Suprapubic skin (tissue), 4 donors: Measurements from ENCODE around the gene VASN. TPM values are rescaled to one million over a fixed set of nuclear protein-coding genes. Genes with fewer than 3 reads are reported as not detected.

Experiments
- DNase-seq, 2 donors: peaks; one replicate each; pipeline ENCODE4 v3.0.0-alpha.2; 2019; ENCODE audit warnings: low spot score in 2 of 2
- H3K27ac ChIP-seq: fragments of 200-600 bp; sonication (generic); one replicate; pipeline ENCODE4 v1.5.1; 2019
- H3K27me3 ChIP-seq: fragments of 200-600 bp; sonication (generic); one replicate; pipeline ENCODE4 v1.5.1; 2019
- H3K36me3 ChIP-seq: fragments of 200-600 bp; sonication (generic); one replicate; pipeline ENCODE4 v1.5.1; 2019
- H3K4me1 ChIP-seq: fragments of 200-600 bp; sonication (generic); one replicate; pipeline ENCODE4 v1.5.1; 2019
- H3K4me3 ChIP-seq: fragments of 200-600 bp; sonication (generic); one replicate; pipeline ENCODE4 v1.5.1; 2019; ENCODE audit warnings: mild to moderate bottlenecking
- H3K9me3 ChIP-seq: fragments of 200-600 bp; sonication (generic); one replicate; pipeline ENCODE4 v1.5.1; 2019
- CTCF ChIP-seq, 2 donors: fragments of 200-600 bp in 1 of 2; fragments of 450-650 bp in 1 of 2; sonication (generic) in 1 of 2; IDR thresholded peaks; one replicate each; pipeline ENCODE4 v1.5.1; 2016 to 2019; ENCODE audit warnings: antibody characterized with exemption in 2 of 2, mild to moderate bottlenecking in 1 of 2, moderate library complexity in 1 of 2
- EP300 ChIP-seq: sonication (generic); formaldehyde crosslinking; IDR thresholded peaks from one replicate; pipeline ENCODE4 v1.6.1; 2017; ENCODE audit warnings: antibody characterized with exemption
- POLR2A ChIP-seq, 2 donors: fragments of 450-650 bp; IDR thresholded peaks; one replicate each; pipeline ENCODE4 v1.6.1; 2017; ENCODE audit warnings: antibody characterized with exemption in 2 of 2, mild to moderate bottlenecking in 2 of 2, moderate library complexity in 2 of 2
- POLR2AphosphoS5 ChIP-seq, 3 donors: sonication (generic); formaldehyde crosslinking; IDR thresholded peaks; one replicate each; pipeline ENCODE4 v1.6.1; 2017; ENCODE audit warnings: antibody characterized with exemption in 3 of 3
- WGBS: methylation state at CpG from one replicate; pipeline ENCODE4 v1.1.5; 2018; 5-methylcytosine and 5-hydroxymethylcytosine counted together
- total RNA-seq, 4 donors: library from RNA; depleted of rRNA; stranded (reverse); fragments of >200 nt; gene quantifications; one replicate each; pipeline ENCODE4 v1.1.0, GENCODE V29; 2016

Gene VASN
- total RNA-seq, 4 donors from 2014 or later, result 10.8 to 23.3 (median 22.3) TPM

DNA sequence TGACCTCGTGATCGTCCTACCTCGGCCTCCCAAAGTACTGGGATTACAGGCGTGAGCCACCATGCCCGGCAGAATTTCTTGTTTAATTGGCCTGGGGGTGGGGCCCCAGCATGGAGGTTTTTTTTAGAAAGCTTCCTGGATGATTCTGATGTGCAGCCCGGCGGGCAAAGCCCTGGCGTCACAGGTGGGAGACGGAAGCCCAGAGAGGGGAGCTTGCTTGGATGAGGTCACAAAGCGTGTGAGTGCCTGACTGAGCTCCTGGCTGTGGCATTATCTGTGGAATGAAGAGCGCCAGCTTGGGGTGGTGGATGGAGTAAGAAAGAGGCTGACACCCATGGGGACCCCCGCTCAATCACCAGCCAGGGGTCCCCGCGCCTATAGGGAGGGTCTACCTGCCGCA, 4.1 kb downstream of the VASN start:
- H3K27me3 ChIP-seq, result no peaks in the 10 kb centered on the region
- H3K27ac ChIP-seq, result peak overlapping the region; percentile 87
- DNase-seq, result no peak
- WGBS, result 71% methylated on average over 12 of the region's 15 CpGs
- TF ChIP-seq POLR2AphosphoS5 (IDR thresholded peaks at IDR 0.05) (no peak), CTCF (IDR thresholded peaks at IDR 0.05) (no peak), EP300 (no peak), POLR2A (IDR thresholded peaks at IDR 0.05) (no peak)
- no peaks in the 10 kb centered on the region for H3K9me3 ChIP-seq
- peaks cover 3% of the 10 kb centered on the region for H3K36me3 ChIP-seq
- peaks cover 89% of the 10 kb centered on the region for H3K4me1 ChIP-seq
- H3K4me3 ChIP-seq, result peak overlapping the region; percentile 26

DNA sequence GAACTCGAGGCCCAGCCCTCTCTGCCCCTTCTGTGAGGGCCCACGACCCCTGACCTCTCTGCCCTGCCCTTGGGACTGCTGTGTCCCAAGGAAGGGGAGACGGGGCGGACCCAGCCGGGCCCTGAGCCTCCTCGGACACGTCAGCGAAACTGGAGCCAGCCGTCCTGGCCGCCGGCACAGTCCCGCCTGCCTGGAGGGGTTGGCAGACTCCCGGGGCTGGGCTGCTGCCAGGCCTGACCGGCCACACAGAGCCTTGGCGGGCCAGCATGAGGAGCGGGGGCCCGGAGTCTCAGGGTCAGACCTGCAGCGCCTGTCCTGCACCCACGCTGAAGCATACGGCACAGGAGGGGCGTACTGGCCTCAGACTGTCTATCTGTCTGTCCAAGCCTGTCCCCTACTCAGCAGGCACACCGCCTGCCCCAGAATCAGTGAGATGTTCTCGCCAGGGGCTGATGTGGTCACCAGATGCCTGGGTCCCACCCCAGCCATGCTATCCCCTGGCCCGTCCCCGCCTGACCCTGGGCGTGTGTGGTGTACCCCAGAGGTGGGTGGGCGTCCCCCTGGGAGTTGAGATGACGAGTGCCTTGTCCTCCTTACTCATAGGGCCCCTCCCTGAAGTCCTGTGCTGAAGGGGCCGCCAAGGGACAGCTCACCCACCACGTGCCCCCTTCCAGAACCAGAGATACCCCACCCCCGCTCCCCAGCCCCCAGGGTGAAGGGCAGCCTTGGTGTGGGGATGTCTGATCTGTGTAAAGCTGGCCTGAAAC, 4.7 kb downstream of the VASN start:
- Histone ChIP-seq H3K4me1 (peaks cover 89% of the 10 kb centered on the region), H3K36me3 (peaks cover 9% of the 10 kb centered on the region), H3K27me3 (no peaks in the 10 kb centered on the region), H3K4me3 (peak overlapping the region; percentile 26), H3K27ac (peak overlapping the region; percentile 87), H3K9me3 (no peaks in the 10 kb centered on the region)
- TF ChIP-seq EP300 (no peak), POLR2AphosphoS5 (IDR thresholded peaks at IDR 0.05) (peak in 2 of 3 donors; percentile 45 to 77)
- 29% methylated on average over 11 of the region's 31 CpGs for WGBS
- DNase-seq, result peak; percentile 95

GRCh38 chr16:4376893-4377572, 5.4 kb downstream of the VASN start:
- peaks cover 87% of the 10 kb centered on the region for H3K4me1 ChIP-seq
- peak overlapping the region; percentile 87 for H3K27ac ChIP-seq
- TF ChIP-seq POLR2A (IDR thresholded peaks at IDR 0.05) (peak in 1 of 2 donors; percentile 11), EP300 (no peak), POLR2AphosphoS5 (IDR thresholded peaks at IDR 0.05) (no peak)
- peak in 1 of 2 donors; percentile 84 for DNase-seq
- 50% methylated on average over 10 of the region's 27 CpGs for whole genome bisulfite sequencing
- H3K36me3 ChIP-seq, result peaks cover 16% of the 10 kb centered on the region
- no peaks in the 10 kb centered on the region for H3K9me3 ChIP-seq
- H3K4me3 ChIP-seq, result peak overlapping the region; percentile 26
- H3K27me3 ChIP-seq, result no peaks in the 10 kb centered on the region

- Histone ChIP-seq H3K9me3 (no peaks in the 10 kb centered on the region), H3K27ac (peak overlapping the region; percentile 87), H3K4me1 (peaks cover 87% of the 10 kb centered on the region), H3K36me3 (peaks cover 23% of the 10 kb centered on the region), H3K27me3 (no peaks in the 10 kb centered on the region), H3K4me3 (peak overlapping the region; percentile 26)
- DNase-seq, result peak in 1 of 2 donors; percentile 64
- TF ChIP-seq POLR2AphosphoS5 (IDR thresholded peaks at IDR 0.05) (no peak), CTCF (IDR thresholded peaks at IDR 0.05) (peak in 1 of 2 donors; percentile 10), POLR2A (IDR thresholded peaks at IDR 0.05) (no peak)
- WGBS, result 10% methylated on average over 5 of the region's 12 CpGs
These were observed 6.0 kb downstream of the VASN start for GRCh38 chr16:4377573-4378154.

DNA sequence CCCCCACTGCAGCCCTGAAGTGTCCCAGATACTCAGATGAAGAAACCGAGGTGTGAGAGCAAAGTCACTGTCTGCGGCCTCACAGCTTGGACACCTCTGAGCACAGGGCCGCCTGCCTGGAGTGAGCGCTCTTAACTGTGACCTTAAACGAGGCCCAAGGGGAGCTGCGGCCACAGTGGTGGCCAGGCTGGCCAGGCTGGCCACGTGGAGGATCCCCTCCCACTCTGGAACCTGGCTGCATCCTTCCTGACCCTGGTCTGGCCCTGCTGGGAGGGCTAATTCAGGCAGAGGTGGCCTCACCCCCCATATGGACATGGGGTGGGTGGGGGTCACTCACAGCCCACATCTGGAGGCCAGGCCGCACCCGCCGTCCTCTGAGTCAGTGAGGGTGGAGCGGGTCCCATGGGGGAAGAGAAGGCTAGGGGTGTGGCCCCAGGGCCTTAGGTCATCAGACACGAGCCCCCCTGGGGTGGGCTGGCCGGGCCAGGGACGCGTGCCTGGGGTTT, 6.6 kb downstream of the VASN start:
- Histone ChIP-seq H3K27ac (peak overlapping the region; percentile 87), H3K36me3 (peaks cover 27% of the 10 kb centered on the region), H3K4me1 (peaks cover 86% of the 10 kb centered on the region), H3K27me3 (no peaks in the 10 kb centered on the region), H3K4me3 (peak overlapping the region; percentile 26), H3K9me3 (no peaks in the 10 kb centered on the region)
- 49% methylated on average over 12 of the region's 15 CpGs for WGBS
- DNase-seq, result peak; percentile 91 to 92
- TF ChIP-seq POLR2AphosphoS5 (IDR thresholded peaks at IDR 0.05) (peak in 2 of 3 donors; percentile 60 to 85), EP300 (no peak)

GRCh38 chr16:4378999-4379690, 7.5 kb downstream of the VASN start:
- H3K27ac ChIP-seq, result peak overlapping the region; percentile 87
- no peaks in the 10 kb centered on the region for H3K9me3 ChIP-seq
- no peak for DNase-seq
- H3K27me3 ChIP-seq, result no peaks in the 10 kb centered on the region
- WGBS, result 82% methylated on average over 6 of the region's 21 CpGs
- TF ChIP-seq POLR2AphosphoS5 (IDR thresholded peaks at IDR 0.05), result no peak
- TF ChIP-seq POLR2A (IDR thresholded peaks at IDR 0.05), result no peak
- no peak for TF ChIP-seq EP300
- no peak for TF ChIP-seq CTCF (IDR thresholded peaks at IDR 0.05)
- H3K4me3 ChIP-seq, result no peak overlapping the region
- peaks cover 33% of the 10 kb centered on the region for H3K36me3 ChIP-seq
- H3K4me1 ChIP-seq, result peaks cover 81% of the 10 kb centered on the region
